Loucy (cell line): ENCODE data around the gene CTNNA2.

ENCODE experiments used
- H2AFZ ChIP-seq: fragments of 200-600 bp; sonication (generic); 2 replicates; pipeline ENCODE4 v1.6.0; 2016; ENCODE audit warnings: antibody characterized with exemption, mild to moderate bottlenecking, low read length, moderate library complexity
- H3F3A ChIP-seq: fragments of 200-600 bp; 2 replicates; pipeline ENCODE4 v1.6.0; 2016; ENCODE audit warnings: antibody characterized with exemption, low read depth, mild to moderate bottlenecking
- H3K27me3 ChIP-seq: fragments of 200-600 bp; sonication (generic); 2 replicates; pipeline ENCODE4 v1.6.1; 2014; ENCODE audit warnings: low read length, mild to moderate bottlenecking; ENCODE audit not compliant: insufficient read depth, poor library complexity, severe bottlenecking
- H3K36me3 ChIP-seq: fragments of 200-600 bp; sonication (generic); 2 replicates; pipeline ENCODE4 v1.6.1; 2016; ENCODE audit warnings: low read length; ENCODE audit not compliant: insufficient read depth
- H3K4me1 ChIP-seq: fragments of 200-600 bp; sonication (generic); 2 replicates; pipeline ENCODE4 v1.5.1; 2014; ENCODE audit warnings: low read length, mild to moderate bottlenecking; ENCODE audit not compliant: insufficient read depth, poor library complexity, severe bottlenecking
- H3K4me2 ChIP-seq: fragments of 200-600 bp; sonication (generic); 2 replicates; pipeline ENCODE4 v1.6.0; 2014; ENCODE audit warnings: antibody characterized with exemption, low read length, low read depth, mild to moderate bottlenecking; ENCODE audit not compliant: poor library complexity, severe bottlenecking
- H3K4me3 ChIP-seq: fragments of 200-600 bp; sonication (generic); 2 replicates; pipeline ENCODE4 v1.5.1; 2014; ENCODE audit warnings: low read length, mild to moderate bottlenecking, mixed read lengths; ENCODE audit not compliant: poor library complexity, severe bottlenecking
- H3K79me2 ChIP-seq: fragments of 200-600 bp; sonication (generic); 2 replicates; pipeline ENCODE4 v1.6.1; 2014; ENCODE audit warnings: low read length; ENCODE audit not compliant: insufficient read depth
- H3K9ac ChIP-seq: fragments of 200-600 bp; sonication (generic); 2 replicates; pipeline ENCODE4 v1.6.0; 2014; ENCODE audit warnings: mild to moderate bottlenecking, low read depth, low read length, moderate library complexity; ENCODE audit not compliant: poor library complexity, severe bottlenecking
- H3K9me2 ChIP-seq: fragments of 200-600 bp; sonication (generic); replicated peaks from 2 replicates; pipeline ENCODE4 v1.6.1; 2016; ENCODE audit warnings: low read depth, low read length, mixed read lengths
- H3K9me3 ChIP-seq: fragments of 200-600 bp; sonication (generic); 2 replicates; pipeline ENCODE4 v1.6.1; 2014; ENCODE audit warnings: mild to moderate bottlenecking, antibody characterized with exemption, low read length, low read depth; ENCODE audit not compliant: insufficient read depth
- H4K20me1 ChIP-seq: fragments of 200-600 bp; sonication (generic); 2 replicates; pipeline ENCODE4 v1.6.0; 2014; ENCODE audit warnings: antibody characterized with exemption, low read length, mild to moderate bottlenecking; ENCODE audit not compliant: insufficient read depth, poor library complexity, severe bottlenecking
- CTCF ChIP-seq: fragments of 200-600 bp; sonication (generic); conservative IDR thresholded peaks from 2 replicates; pipeline ENCODE4 v1.5.1; 2014; ENCODE audit warnings: mild to moderate bottlenecking, antibody characterized with exemption, low read length
- EZH2phosphoT487 ChIP-seq: fragments of 200-600 bp; IDR thresholded peaks from 2 replicates; pipeline ENCODE4 v1.6.1; 2018; ENCODE audit warnings: antibody characterized with exemption, mild to moderate bottlenecking, moderate library complexity, borderline replicate concordance

CTNNA2 gene

GRCh38 chr2:79846878-79847277 lies 334.0 kb downstream of the CTNNA2 start:
- H3K36me3 ChIP-seq = no peaks in the 10 kb centered on the region
- no peaks in the 10 kb centered on the region for H4K20me1 ChIP-seq
- no peaks in the 10 kb centered on the region for H3K9me3 ChIP-seq
- H3K4me1 ChIP-seq = no peaks in the 10 kb centered on the region
- TF ChIP-seq CTCF = no peak
- TF ChIP-seq EZH2phosphoT487 = no peak
- H3K4me2 ChIP-seq = no peak overlapping the region
- H3K4me3 ChIP-seq = no peak overlapping the region
- 0 out of 2 replicates have a peak, but pooled peaks cover 4% of the 10 kb centered on the region for H3K9me2 ChIP-seq
- H3K9ac ChIP-seq = no peak overlapping the region
- no peaks in the 10 kb centered on the region for H3K79me2 ChIP-seq
- H2AFZ ChIP-seq = no peak overlapping the region
- H3K27me3 ChIP-seq = no peaks in the 10 kb centered on the region
- no peaks in the 10 kb centered on the region for H3F3A ChIP-seq

GRCh38 chr2:79849241-79849640 lies 336.4 kb downstream of the CTNNA2 start:
- H3K9me2 ChIP-seq = no peaks in the 10 kb centered on the region
- H3K27me3 ChIP-seq = no peaks in the 10 kb centered on the region
- no peaks in the 10 kb centered on the region for H3F3A ChIP-seq
- H2AFZ ChIP-seq = no peak overlapping the region
- no peaks in the 10 kb centered on the region for H3K36me3 ChIP-seq
- no peak overlapping the region for H3K4me2 ChIP-seq
- H3K9ac ChIP-seq = no peak overlapping the region
- no peak overlapping the region for H3K4me3 ChIP-seq
- TF ChIP-seq EZH2phosphoT487 (no peak), CTCF (no peak)
- H3K4me1 ChIP-seq = no peaks in the 10 kb centered on the region
- no peaks in the 10 kb centered on the region for H3K79me2 ChIP-seq
- H3K9me3 ChIP-seq = no peaks in the 10 kb centered on the region
- H4K20me1 ChIP-seq = no peaks in the 10 kb centered on the region

- Histone ChIP-seq H3K36me3 (no peaks in the 10 kb centered on the region), H3K27me3 (no peaks in the 10 kb centered on the region), H3K4me2 (no peak overlapping the region), H3F3A (no peaks in the 10 kb centered on the region), H3K9ac (no peak overlapping the region), H3K79me2 (no peaks in the 10 kb centered on the region), H4K20me1 (no peaks in the 10 kb centered on the region), H3K9me2 (no peaks in the 10 kb centered on the region), H2AFZ (no peak overlapping the region), H3K4me3 (no peak overlapping the region), H3K9me3 (no peaks in the 10 kb centered on the region), H3K4me1 (no peaks in the 10 kb centered on the region)
- no peak for TF ChIP-seq CTCF
- no peak for TF ChIP-seq EZH2phosphoT487
Measured at GRCh38 chr2:79849949-79850348, 337.1 kb downstream of the CTNNA2 start.
